VCaP (cell line): ENCODE data around the gene AKR1A1.

Experiments
- H3K27ac ChIP-seq: fragments of 450-650 bp; 2 replicates; pipeline ENCODE4 v1.5.1; 2017
- TF ChIP-seq, protein P1 (sequence below): fragments of 450-650 bp; conservative IDR thresholded peaks from 2 replicates; pipeline ENCODE4 v1.5.1; 2017; ENCODE audit warnings: mild to moderate bottlenecking, moderate library complexity

The AKR1A1 gene

DNA sequence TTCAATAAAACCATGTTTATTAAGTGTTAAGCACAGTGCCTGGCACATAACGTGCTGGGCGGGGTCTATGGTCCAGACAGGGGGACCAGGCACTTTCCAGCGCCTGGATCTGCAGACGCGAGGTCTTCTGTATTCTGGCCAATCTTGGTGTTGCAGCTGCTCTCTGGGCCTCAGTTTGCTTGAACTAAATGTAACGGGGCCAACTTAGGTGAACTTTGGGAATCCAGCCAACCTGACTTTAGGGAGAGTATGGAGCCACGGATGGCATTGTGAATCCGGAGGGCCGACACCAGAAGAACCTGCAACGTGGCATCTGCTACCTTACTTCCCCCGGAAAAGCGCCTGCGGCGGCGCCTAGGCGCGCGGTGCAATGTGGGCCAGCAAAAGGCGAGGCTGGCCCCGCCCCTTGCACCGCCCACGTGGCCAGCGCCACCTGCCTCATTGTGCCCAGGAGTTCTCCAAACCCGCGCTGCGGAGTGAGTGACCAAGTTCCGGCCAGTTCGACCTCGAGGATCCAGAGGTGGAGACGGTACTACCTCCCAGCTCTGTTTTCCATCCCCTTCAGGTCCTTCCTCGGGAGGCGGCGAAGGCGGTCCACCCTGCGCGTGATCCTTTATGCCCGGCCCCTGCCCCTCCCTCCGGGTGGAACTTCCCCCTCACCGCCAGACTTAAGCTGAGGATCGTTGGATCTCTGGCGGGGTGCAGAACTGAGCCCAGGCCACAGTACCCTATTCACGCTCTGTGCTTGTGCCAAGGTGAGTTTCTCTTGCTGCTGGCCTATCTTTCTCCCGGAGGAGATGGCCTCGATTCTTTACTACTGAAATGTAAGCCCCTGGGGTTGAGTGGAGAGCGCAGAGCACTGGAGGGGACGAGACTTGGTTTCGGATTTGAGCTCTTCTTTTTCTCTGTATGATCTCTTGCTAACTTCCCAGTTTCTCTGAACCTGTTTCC, at the start of gene AKR1A1:
AKR1A1 (plus strand) TSS at position 426 of the 951 bp plus-strand sequence. CDS start 10,969 bp downstream, outside the sequence.
- TF ChIP-seq, protein P1, sequence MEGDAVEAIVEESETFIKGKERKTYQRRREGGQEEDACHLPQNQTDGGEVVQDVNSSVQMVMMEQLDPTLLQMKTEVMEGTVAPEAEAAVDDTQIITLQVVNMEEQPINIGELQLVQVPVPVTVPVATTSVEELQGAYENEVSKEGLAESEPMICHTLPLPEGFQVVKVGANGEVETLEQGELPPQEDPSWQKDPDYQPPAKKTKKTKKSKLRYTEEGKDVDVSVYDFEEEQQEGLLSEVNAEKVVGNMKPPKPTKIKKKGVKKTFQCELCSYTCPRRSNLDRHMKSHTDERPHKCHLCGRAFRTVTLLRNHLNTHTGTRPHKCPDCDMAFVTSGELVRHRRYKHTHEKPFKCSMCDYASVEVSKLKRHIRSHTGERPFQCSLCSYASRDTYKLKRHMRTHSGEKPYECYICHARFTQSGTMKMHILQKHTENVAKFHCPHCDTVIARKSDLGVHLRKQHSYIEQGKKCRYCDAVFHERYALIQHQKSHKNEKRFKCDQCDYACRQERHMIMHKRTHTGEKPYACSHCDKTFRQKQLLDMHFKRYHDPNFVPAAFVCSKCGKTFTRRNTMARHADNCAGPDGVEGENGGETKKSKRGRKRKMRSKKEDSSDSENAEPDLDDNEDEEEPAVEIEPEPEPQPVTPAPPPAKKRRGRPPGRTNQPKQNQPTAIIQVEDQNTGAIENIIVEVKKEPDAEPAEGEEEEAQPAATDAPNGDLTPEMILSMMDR, result no peak
- H3K27ac ChIP-seq, result peak within 1 kb of the TSS; percentile 93

DNA sequence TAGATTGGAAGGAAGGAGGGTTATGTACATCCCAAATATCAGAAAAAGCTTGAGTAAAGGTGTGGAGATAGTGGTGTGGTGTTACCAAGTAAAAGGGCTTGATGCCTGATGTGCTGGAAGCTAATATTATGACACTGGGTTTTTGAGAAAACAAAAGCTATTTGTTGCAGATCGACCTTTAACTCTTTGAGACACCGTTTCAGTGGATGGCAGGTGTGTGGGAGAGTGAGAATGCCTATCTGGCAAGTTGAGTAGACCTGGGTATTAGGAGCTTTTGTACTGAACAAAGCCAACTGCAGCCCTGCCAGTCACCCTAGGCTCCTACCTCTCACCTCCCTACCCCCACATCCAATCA, 49.1 kb upstream of the AKR1A1 start:
- TF ChIP-seq, protein P1, result no peak
- H3K27ac ChIP-seq, result no peak overlapping the region; the same call in 1 of the 2 replicates

DNA sequence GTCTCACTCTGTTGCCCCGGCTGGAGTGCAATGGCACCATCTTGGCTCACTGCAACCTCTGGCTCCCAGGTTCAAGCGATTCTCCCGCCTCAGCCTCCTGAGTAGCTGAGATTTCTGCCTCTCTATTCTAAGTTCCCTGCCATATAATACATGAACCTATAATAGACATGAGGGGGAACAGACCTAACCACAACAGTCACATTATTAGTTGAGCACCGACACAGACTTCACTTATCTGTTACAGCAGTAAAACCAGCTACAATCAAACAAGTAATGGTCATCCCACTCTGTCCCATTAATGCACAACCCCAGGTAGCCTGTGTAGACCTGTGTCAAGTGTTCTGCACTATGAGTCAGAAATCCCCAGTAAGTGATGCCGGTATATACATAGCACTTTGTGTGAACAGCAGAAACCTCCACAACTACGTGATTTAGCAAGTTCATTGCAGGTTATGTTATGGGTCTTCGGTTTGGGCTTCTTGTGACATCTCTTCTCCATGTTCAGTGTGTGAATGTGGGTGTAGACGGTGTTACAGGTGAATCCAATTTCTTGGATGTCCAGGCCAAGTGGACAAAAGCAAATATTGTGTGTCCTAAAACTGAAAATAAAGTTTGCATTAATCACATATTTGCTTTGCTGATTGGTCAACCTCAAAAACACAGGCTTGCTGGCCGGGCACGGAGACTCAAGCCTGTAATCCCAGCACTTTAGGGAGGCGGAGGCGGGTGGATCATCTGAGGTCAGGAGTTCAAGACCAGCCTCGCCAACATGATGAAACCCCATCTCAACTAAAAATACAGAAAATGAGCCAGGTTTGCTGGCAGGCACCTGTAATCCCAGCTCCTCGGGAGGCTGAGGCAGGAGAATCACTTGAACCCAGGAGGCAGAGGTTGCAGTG, 46.9 kb upstream of the AKR1A1 start:
- H3K27ac ChIP-seq, result no peak overlapping the region
- TF ChIP-seq, protein P1, result no peak

DNA sequence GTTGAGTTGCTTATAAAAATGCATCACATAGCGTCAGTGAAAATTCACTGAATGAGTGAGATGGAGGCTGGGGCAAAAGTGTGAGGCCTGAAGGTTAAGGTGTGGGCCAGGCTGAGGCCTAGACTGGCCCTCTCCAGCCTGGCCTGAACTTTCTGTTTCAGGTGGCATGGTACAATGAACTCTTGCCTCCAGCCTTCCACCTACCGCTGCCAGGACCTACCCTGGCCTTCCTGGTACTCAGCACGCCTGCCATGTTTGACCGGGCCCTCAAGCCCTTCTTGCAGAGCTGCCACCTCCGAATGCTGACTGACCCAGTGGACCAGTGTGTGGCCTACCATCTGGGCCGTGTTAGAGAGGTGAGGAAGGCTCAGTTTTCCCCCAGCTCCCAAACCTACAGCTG, 43.4 kb upstream of the AKR1A1 start:
- H3K27ac ChIP-seq, result no peak overlapping the region

DNA sequence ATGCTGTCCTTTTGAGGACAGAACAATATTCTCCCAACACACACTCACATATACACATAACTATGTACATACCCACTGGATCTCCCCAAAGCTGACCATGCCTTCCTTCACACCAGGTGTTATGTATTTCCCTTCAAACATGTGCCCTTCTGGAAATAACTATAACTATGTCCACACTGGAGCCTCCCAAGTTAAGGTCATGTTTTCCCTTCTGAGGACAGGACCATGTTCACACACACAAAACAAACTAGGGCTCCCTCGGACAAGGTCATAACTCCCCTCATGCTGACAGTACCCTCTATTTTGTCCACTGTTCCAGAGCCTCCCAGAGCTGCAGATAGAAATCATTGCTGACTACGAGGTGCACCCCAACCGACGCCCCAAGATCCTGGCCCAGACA, 42.7 kb upstream of the AKR1A1 start:
- no peak overlapping the region for H3K27ac ChIP-seq
- TF ChIP-seq, protein P1, result no peak

More for the DNA sequence above, 43.4 kb upstream of the AKR1A1 start:
- TF ChIP-seq, protein P1, result no peak

DNA sequence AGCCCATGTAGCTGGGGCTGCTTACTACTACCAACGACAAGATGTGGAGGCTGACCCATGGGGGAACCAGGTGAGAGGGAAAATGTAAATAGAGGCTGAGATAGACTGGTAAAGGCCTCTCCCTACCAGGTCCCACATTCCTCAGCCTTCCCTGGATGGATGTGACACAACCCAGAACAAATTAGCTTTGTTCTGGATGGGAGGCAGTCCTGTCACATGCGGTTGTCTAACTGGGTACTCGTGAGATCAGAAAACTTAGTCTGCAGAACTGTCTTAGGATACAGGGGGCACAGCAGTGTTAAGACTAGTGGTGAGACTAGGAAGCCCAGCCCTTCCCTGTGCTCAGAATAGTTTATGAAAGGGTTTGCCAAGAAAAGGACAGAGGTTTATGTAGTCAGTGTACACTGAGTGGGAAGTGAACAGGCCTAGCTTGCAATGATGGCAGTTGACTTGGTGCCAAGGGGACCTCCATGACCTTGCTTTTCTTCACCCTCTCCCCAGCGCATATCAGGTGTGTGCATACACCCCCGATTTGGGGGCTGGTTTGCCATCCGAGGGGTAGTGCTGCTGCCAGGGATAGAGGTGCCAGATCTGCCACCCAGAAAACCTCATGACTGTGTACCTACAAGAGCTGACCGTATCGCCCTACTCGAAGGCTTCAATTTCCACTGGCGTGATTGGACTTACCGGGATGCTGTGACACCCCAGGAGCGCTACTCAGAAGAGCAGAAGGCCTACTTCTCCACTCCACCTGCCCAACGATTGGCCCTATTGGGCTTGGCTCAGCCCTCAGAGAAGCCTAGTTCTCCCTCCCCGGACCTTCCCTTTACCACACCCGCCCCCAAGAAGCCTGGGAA, 42.1 kb upstream of the AKR1A1 start:
- TF ChIP-seq, protein P1, result no peak
- H3K27ac ChIP-seq, result no peak overlapping the region
